ENCODE results near the gene NEDD4L. TPM values are rescaled to one million over a fixed set of nuclear protein-coding genes. Genes with fewer than 3 reads are reported as not detected.

Gene NEDD4L
- total and polyA plus RNA-seq, 8 donors: 88.0 to 159 (median 95.2) TPM

- Histone ChIP-seq H3K36me3 (no peaks in the 10 kb centered on the region), H3K27me3 (no peaks in the 10 kb centered on the region), H3K27ac (no peak overlapping the region), H3K4me1 (no peaks in the 10 kb centered on the region), H3K9me3 (no peaks in the 10 kb centered on the region), H3K4me3 (no peak overlapping the region)
- ATAC-seq (no peak), DNase-seq (no peak)
- intact Hi-C loops (cut with DNase I): no loop called here
- TF ChIP-seq CTCF (IDR thresholded peaks at IDR 0.05): no peak
Observed at GRCh38 chr18:58010265-58010664, 33.8 kb upstream of the NEDD4L start.

- H3K27ac ChIP-seq: no peak overlapping the region
- H3K27me3 ChIP-seq: no peaks in the 10 kb centered on the region
- DNase-seq (no peak), ATAC-seq (no peak)
- H3K4me3 ChIP-seq: no peak overlapping the region
- H3K9me3 ChIP-seq: no peaks in the 10 kb centered on the region
- intact Hi-C loops (cut with DNase I): no loop called here
- H3K4me1 ChIP-seq: no peaks in the 10 kb centered on the region
- TF ChIP-seq CTCF (IDR thresholded peaks at IDR 0.05): no peak
- no peaks in the 10 kb centered on the region for H3K36me3 ChIP-seq
Observed at GRCh38 chr18:58012356-58012755, 31.7 kb upstream of the NEDD4L start.

GRCh38 chr18:58013241-58014211 lies 30.5 kb upstream of the NEDD4L start:
- no peak overlapping the region for H3K4me3 ChIP-seq
- no peak for TF ChIP-seq CTCF (IDR thresholded peaks at IDR 0.05)
- H3K36me3 ChIP-seq: no peaks in the 10 kb centered on the region
- no peaks in the 10 kb centered on the region for H3K27me3 ChIP-seq
- H3K4me1 ChIP-seq: no peaks in the 10 kb centered on the region
- intact Hi-C loops (cut with DNase I): no loop called here
- no peak for DNase-seq
- no peak for ATAC-seq
- no peaks in the 10 kb centered on the region for H3K9me3 ChIP-seq
- no peak overlapping the region for H3K27ac ChIP-seq

DNA sequence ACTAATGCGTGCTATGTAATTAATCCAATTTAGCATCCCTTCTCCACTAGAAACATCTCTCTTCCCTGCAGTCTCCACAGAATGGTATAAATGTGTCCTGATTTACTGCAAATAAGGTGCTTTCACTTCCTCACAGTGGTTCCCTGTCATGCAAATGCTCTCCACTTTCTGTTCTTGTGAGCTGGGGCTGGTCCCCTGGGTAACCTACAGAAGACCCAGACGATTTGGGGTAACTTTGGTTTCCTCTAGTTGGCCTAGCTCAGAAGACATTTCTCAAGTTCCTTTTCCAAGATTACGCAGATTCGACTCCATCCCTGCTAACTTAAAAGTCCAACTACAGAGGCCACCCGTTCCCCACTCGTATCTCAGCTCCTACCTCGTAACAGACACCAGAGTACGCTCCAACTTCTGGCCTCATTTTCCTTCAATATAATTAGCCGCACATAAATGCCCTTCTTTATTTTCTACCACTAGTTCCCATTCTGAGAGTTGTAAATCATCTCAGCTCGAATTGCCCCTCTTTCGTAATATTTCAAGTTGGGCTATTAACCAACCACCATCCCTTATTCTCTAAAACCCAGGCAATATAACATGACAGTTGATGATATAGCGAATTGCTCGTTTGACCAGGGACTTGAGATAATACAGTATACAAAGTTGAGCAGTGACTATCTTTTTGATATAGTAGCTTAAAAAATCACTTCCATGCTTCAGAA lies 28.8 kb upstream of the NEDD4L start:
- no peak for DNase-seq
- Histone ChIP-seq H3K4me1 (no peaks in the 10 kb centered on the region), H3K36me3 (no peaks in the 10 kb centered on the region), H3K9me3 (no peaks in the 10 kb centered on the region), H3K4me3 (no peak overlapping the region), H3K27me3 (no peaks in the 10 kb centered on the region), H3K27ac (no peak overlapping the region)
- intact Hi-C loops (cut with DNase I): no loop called here
- ATAC-seq: no peak
- no peak for TF ChIP-seq CTCF (IDR thresholded peaks at IDR 0.05)

GRCh38 chr18:58017267-58017666 lies 26.8 kb upstream of the NEDD4L start:
- Histone ChIP-seq H3K4me1 (no peaks in the 10 kb centered on the region), H3K9me3 (no peaks in the 10 kb centered on the region), H3K27ac (no peak overlapping the region), H3K4me3 (no peak overlapping the region), H3K36me3 (no peaks in the 10 kb centered on the region), H3K27me3 (no peaks in the 10 kb centered on the region)
- TF ChIP-seq CTCF (IDR thresholded peaks at IDR 0.05): no peak
- intact Hi-C loops (cut with DNase I): no loop called here
- ATAC-seq (no peak), DNase-seq (no peak)

All from left lung (tissue), 10 donors.